ENCODE data around the gene CCDC28A.

DNA sequence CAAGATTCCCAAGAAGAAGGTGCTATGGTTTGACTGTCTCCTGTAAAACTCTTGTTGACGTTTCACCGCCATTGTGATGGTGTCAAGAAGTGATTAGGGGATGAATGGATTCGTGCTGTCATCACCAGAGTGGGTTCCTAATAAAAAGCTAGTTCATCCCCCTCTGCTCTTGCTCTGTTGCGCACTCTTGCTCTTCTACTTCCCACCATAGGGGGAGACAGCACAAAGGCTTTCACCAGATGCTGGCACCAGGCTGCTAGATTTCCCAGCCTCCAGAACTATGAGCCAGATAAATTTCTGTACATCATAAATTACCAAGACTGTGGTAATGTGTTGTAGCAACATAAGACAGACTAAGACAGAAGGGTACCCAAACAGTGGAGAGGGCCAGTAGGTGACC lies 21.6 kb upstream of the CCDC28A start:
- no peak for TF ChIP-seq POLR2A (IDR thresholded peaks at IDR 0.05)
- TF ChIP-seq POLR2AphosphoS5 (IDR thresholded peaks at IDR 0.05), result no peak
- TF ChIP-seq, protein P1, sequence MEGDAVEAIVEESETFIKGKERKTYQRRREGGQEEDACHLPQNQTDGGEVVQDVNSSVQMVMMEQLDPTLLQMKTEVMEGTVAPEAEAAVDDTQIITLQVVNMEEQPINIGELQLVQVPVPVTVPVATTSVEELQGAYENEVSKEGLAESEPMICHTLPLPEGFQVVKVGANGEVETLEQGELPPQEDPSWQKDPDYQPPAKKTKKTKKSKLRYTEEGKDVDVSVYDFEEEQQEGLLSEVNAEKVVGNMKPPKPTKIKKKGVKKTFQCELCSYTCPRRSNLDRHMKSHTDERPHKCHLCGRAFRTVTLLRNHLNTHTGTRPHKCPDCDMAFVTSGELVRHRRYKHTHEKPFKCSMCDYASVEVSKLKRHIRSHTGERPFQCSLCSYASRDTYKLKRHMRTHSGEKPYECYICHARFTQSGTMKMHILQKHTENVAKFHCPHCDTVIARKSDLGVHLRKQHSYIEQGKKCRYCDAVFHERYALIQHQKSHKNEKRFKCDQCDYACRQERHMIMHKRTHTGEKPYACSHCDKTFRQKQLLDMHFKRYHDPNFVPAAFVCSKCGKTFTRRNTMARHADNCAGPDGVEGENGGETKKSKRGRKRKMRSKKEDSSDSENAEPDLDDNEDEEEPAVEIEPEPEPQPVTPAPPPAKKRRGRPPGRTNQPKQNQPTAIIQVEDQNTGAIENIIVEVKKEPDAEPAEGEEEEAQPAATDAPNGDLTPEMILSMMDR (IDR thresholded peaks at IDR 0.05), result no peak

Data from sigmoid colon (tissue), 4 donors.